Adipocyte (in vitro differentiated cells): ENCODE measurements around the gene LRMDA.

Experiments
- DNase-seq: peaks from one replicate; pipeline ENCODE4 v3.0.0-alpha.2; 2015; ENCODE audit warnings: low read depth
- H3K27me3 ChIP-seq: replicated peaks from 2 replicates; pipeline ENCODE4 v1.7.0; 2013; ENCODE audit warnings: mild to moderate bottlenecking, low read length, moderate library complexity; ENCODE audit not compliant: control insufficient read depth, insufficient read depth
- H3K36me3 ChIP-seq: 2 replicates; pipeline ENCODE4 v1.7.0; 2013; ENCODE audit warnings: low read length, mild to moderate bottlenecking, moderate library complexity; ENCODE audit not compliant: control insufficient read depth, insufficient read depth, severe bottlenecking
- H3K4me1 ChIP-seq: 2 replicates; pipeline ENCODE4 v1.7.0; 2013; ENCODE audit warnings: mild to moderate bottlenecking, low read length, moderate library complexity; ENCODE audit not compliant: control insufficient read depth, insufficient read depth
- H3K4me3 ChIP-seq: 2 replicates; pipeline ENCODE4 v1.7.0; 2013; ENCODE audit warnings: mild to moderate bottlenecking, low read length, moderate library complexity
- H3K9ac ChIP-seq: 2 replicates; pipeline ENCODE4 v1.7.0; 2013; ENCODE audit warnings: mild to moderate bottlenecking, low read length, moderate library complexity
- H3K9me3 ChIP-seq: 2 replicates; pipeline ENCODE4 v1.7.0; 2013; ENCODE audit warnings: mild to moderate bottlenecking, low read length, moderate library complexity; ENCODE audit not compliant: control insufficient read depth

Gene LRMDA

DNA sequence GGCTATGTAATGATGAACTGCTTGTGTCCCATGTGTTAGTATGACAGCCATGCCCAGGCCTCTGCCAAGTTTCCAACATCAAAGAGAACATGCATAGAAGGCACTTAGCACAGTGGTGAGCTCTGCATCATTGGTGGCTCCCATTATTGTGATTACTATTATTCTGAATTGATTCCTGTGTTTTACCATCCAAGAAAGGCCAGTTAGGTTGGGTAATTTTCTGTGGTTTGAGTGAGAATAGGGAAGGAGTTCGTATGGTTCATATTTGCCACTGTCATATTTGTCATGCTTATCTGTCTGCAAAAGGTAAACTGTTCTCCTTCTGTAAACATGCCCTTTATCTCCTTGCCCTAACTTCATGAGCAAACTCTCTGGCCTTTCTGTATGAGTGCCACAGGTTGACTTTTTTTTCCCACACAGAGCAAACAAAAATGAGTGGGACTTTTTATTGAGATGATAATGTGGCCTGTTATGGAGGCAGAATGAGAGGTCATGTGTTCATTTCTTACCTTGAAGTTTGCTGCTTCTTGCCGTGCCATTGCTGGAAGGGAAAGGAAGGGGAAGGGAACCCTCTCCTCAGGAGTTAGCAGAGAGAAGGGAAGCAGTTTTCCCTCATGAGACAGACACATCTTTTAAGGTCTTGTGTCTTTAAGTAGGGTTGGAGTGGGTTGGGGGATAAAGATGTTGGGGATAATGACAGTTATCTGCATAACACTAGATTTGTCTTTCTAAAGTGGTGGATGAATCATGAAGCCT lies 301.9 kb downstream of the LRMDA start:
- Histone ChIP-seq H3K9ac (no peak overlapping the region), H3K9me3 (no peaks in the 10 kb centered on the region), H3K4me3 (no peak overlapping the region), H3K27me3 (no peaks in the 10 kb centered on the region), H3K4me1 (no peaks in the 10 kb centered on the region), H3K36me3 (no peaks in the 10 kb centered on the region)
- DNase-seq = no peak

- Histone ChIP-seq H3K4me1 (peaks cover 7% of the 10 kb centered on the region), H3K27me3 (no peaks in the 10 kb centered on the region), H3K4me3 (no peak overlapping the region), H3K36me3 (no peaks in the 10 kb centered on the region), H3K9me3 (peaks cover 3% of the 10 kb centered on the region), H3K9ac (no peak overlapping the region)
- no peak for DNase-seq
Measured at GRCh38 chr10:75736151-75736640, 304.8 kb downstream of the LRMDA start.

GRCh38 chr10:75736889-75737579 lies 305.6 kb downstream of the LRMDA start:
- no peak for DNase-seq
- no peak overlapping the region for H3K4me3 ChIP-seq
- H3K27me3 ChIP-seq = no peaks in the 10 kb centered on the region
- no peaks in the 10 kb centered on the region for H3K36me3 ChIP-seq
- H3K4me1 ChIP-seq = peaks cover 7% of the 10 kb centered on the region
- peaks cover 6% of the 10 kb centered on the region for H3K9me3 ChIP-seq
- no peak overlapping the region for H3K9ac ChIP-seq

DNA sequence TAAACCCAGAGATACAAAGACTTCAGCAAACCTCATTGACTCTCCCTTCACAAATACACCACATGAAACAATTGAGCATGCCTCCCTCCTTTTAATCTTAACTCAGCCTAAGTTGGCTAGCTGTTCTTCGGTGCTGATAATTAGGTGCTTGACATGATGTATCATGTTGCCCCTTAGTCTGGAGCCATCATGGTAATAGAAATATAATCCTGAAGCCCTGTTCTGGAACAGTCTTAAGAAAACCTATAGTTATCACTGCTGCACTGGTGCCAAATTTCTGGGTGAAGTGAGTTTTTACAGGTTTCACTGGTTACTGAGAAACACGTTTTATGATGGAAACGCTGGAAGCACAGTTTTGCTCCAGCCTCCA lies 306.1 kb downstream of the LRMDA start:
- no peak overlapping the region for H3K4me3 ChIP-seq
- DNase-seq = no peak
- H3K4me1 ChIP-seq = peaks cover 7% of the 10 kb centered on the region
- peaks cover 6% of the 10 kb centered on the region for H3K9me3 ChIP-seq
- H3K36me3 ChIP-seq = no peaks in the 10 kb centered on the region
- H3K9ac ChIP-seq = no peak overlapping the region
- no peaks in the 10 kb centered on the region for H3K27me3 ChIP-seq

DNA sequence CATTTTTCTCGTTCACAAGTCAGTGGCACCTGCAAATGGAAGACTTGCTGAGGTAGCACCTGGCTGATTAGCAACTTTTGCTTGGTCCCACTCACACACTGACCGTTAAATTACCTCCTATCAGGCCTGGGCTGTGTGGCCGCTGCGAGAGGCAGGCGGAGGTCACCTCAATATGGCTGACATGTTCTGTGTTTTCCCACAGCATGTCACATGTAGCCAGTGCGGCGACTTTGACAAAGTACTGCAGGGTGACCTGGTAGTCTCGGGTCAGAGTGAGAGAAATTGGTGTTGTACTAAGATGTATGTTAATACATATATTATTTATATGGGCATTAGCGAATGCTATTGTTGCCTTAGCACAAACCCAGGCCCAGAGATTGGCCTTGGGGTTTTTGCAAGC lies 307.5 kb downstream of the LRMDA start:
- Histone ChIP-seq H3K36me3 (no peaks in the 10 kb centered on the region), H3K4me1 (peaks cover 12% of the 10 kb centered on the region), H3K27me3 (no peaks in the 10 kb centered on the region), H3K4me3 (no peak overlapping the region), H3K9ac (no peak overlapping the region), H3K9me3 (peaks cover 6% of the 10 kb centered on the region)
- no peak for DNase-seq

GRCh38 chr10:75739414-75740143 lies 308.2 kb downstream of the LRMDA start:
- Histone ChIP-seq H3K4me3 (no peak overlapping the region), H3K36me3 (no peaks in the 10 kb centered on the region), H3K9me3 (peaks cover 6% of the 10 kb centered on the region), H3K9ac (no peak overlapping the region), H3K27me3 (no peaks in the 10 kb centered on the region), H3K4me1 (peaks cover 19% of the 10 kb centered on the region)
- no peak for DNase-seq

DNA sequence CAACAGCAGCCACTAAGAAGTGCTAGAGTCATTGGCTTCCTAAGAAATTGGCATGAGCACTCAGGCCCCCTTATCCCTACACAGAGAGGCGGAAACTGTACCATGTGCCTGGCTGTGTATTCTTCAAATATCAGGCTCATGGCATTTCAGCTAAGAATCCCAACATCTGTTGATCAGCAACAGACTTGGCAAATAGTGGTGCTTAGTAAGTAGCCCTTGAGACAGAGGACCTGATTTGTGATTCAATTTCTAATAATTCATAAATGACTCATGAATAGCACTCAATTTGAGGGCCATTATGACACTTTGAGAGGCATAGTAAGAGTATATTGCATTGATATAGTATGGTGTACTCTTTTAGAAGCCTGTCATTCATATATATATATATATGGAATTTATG lies 309.1 kb downstream of the LRMDA start:
- Histone ChIP-seq H3K9ac (no peak overlapping the region), H3K9me3 (peaks cover 6% of the 10 kb centered on the region), H3K4me1 (peaks cover 24% of the 10 kb centered on the region), H3K27me3 (no peaks in the 10 kb centered on the region), H3K4me3 (no peak overlapping the region), H3K36me3 (no peaks in the 10 kb centered on the region)
- DNase-seq = no peak

DNA sequence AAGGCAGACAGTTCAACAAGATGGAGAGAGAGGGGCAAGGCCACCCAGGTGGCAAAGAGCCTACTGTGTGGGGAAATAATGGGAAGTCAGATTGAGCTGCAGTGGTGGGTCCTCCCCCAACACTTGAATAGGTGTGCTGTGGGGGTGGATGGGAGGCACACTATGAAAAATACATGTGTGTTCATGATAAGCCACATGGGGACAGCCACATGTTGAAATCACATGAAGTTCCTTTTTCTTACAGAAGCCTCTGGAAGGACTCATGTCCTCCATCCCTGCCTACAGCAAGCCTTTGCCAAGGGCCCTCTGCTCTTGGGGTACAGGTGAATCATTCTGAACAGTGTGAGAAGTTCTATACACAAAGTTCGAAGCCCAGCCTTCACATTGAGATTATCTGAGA lies 310.9 kb downstream of the LRMDA start:
- no peak overlapping the region for H3K4me3 ChIP-seq
- H3K4me1 ChIP-seq = peaks cover 24% of the 10 kb centered on the region
- no peaks in the 10 kb centered on the region for H3K27me3 ChIP-seq
- no peak for DNase-seq
- H3K36me3 ChIP-seq = no peaks in the 10 kb centered on the region
- no peak overlapping the region for H3K9ac ChIP-seq
- peaks cover 6% of the 10 kb centered on the region for H3K9me3 ChIP-seq

DNA sequence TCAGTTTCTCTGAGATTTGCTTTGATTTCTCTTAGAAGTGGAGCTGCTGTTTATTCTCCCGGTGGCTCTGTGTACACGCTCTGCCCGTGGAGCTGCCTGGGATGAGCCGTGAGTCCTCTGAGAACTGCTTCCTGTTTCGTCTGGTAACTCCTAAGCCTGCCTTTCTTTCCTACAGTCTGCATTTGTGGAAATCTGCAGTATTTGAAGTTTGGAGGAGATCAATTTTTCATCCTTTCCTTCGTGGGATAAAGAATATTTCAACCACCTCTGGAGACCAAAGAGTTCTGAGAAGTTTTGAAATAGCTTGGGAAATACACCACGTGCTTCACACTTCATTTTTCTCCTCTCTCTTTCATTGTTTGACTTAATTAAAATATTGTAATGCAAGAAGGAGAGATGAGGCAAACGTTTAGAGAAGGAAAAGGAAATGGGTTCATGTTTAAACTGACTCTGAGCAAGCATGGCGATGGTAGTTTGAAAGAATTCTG lies 311.9 kb downstream of the LRMDA start:
- Histone ChIP-seq H3K4me3 (no peak overlapping the region), H3K9ac (no peak overlapping the region), H3K36me3 (no peaks in the 10 kb centered on the region), H3K4me1 (peaks cover 24% of the 10 kb centered on the region), H3K9me3 (peaks cover 6% of the 10 kb centered on the region), H3K27me3 (no peaks in the 10 kb centered on the region)
- DNase-seq = no peak

GRCh38 chr10:75744261-75744660 lies 312.8 kb downstream of the LRMDA start:
- peaks cover 6% of the 10 kb centered on the region for H3K9me3 ChIP-seq
- H3K4me1 ChIP-seq = peaks cover 24% of the 10 kb centered on the region
- no peaks in the 10 kb centered on the region for H3K27me3 ChIP-seq
- H3K9ac ChIP-seq = no peak overlapping the region
- no peaks in the 10 kb centered on the region for H3K36me3 ChIP-seq
- peak; percentile 14 for DNase-seq
- no peak overlapping the region for H3K4me3 ChIP-seq

DNA sequence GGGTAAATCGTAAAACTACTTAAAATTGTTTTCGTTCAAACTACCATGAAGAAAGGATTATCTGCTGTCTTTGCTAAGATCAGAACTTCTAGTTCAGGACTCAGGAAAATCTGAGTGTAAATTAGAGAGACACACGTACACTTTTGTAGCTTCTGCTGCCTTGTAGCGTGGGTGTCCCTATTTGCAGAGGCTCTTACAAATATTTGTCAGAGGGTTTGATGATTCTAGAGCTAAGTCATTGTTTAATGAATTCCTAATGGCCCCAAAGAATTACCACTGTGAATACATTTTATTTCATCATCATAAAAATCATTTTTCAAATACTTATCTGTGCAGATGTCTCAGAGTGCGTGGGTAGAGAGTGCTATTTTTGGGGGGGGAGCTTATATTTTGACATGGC lies 314.9 kb downstream of the LRMDA start:
- no peak overlapping the region for H3K4me3 ChIP-seq
- DNase-seq = no peak
- no peak overlapping the region for H3K9ac ChIP-seq
- H3K36me3 ChIP-seq = no peaks in the 10 kb centered on the region
- peaks cover 17% of the 10 kb centered on the region for H3K4me1 ChIP-seq
- H3K9me3 ChIP-seq = peaks cover under 1% of the 10 kb centered on the region
- no peaks in the 10 kb centered on the region for H3K27me3 ChIP-seq
